Left lung (tissue), 10 donors: ENCODE results near the gene TOMT. TPM values are rescaled to one million over a fixed set of nuclear protein-coding genes. Genes with fewer than 3 reads are reported as not detected.

Experiments
- ATAC-seq: fragments of 200-7000 bp; cut with Tn5 transposase; one replicate; pipeline ENCODE4 v1.9.1; 2020; ENCODE audit warnings: moderate library complexity
- DNase-seq, 4 donors: peaks; one replicate each; pipeline ENCODE4 v3.0.0-alpha.2; 2013 to 2020
- H3K27ac ChIP-seq, 2 donors: fragments of 200-600 bp; sonication (generic) in 1 of 2; one replicate each; pipeline versions ENCODE4 v1.5.0 to v1.8.0; 2020 to 2021
- H3K27me3 ChIP-seq, 2 donors: fragments of 200-600 bp; sonication (generic) in 1 of 2; one replicate each; pipeline versions ENCODE4 v1.5.0 to v1.8.0; 2020 to 2021
- H3K36me3 ChIP-seq, 2 donors: fragments of 200-600 bp; sonication (generic) in 1 of 2; one replicate each; pipeline versions ENCODE4 v1.5.0 to v1.8.0; 2020 to 2021
- H3K4me1 ChIP-seq, 2 donors: fragments of 200-600 bp; one replicate each; pipeline ENCODE4 v1.8.0; 2021
- H3K4me3 ChIP-seq, 2 donors: fragments of 200-600 bp; sonication (generic) in 1 of 2; one replicate each; pipeline versions ENCODE4 v1.5.0 to v1.8.0; 2020 to 2021; ENCODE audit warnings: mild to moderate bottlenecking in 1 of 2
- H3K9me3 ChIP-seq, 2 donors: fragments of 200-600 bp; sonication (generic) in 1 of 2; one replicate each; pipeline versions ENCODE4 v1.5.0 to v1.8.0; 2020 to 2021
- CTCF ChIP-seq, 2 donors: fragments of 200-600 bp; sonication (generic) in 1 of 2; IDR thresholded peaks; one replicate each; pipeline versions ENCODE4 v1.5.0 to v1.8.0; 2021; ENCODE audit warnings: antibody characterized with exemption in 2 of 2
- intact Hi-C, 2 donors: fragments of 100-400 bp; cut with DNase I; formaldehyde crosslinking; loops; one replicate each; pipeline versions ENCODE4 v1.11.2 to v1.14.2; 2022
- polyA plus RNA-seq, 6 donors: library from polyadenylated mRNA; unstranded; fragments of 120-200 nt; gene quantifications; one replicate each; pipeline ENCODE4 v1.2.1, GENCODE V29; 2013; ENCODE audit not compliant: insufficient read length in 6 of 6
- total RNA-seq, 2 donors: library from RNA; stranded (reverse); fragmentation: NEBNext Ultra II Directional; extraction: Animal tissue kit (Norgen Biotek cat#: 25700); gene quantifications; one replicate each; pipeline ENCODE4 v1.2.1, GENCODE V29; 2021
- donor health status: DM: no; HTN: yes; CAD: no.
- donor health status: DM: no; HTN: no; CAD: no.

The TOMT gene
- total and polyA plus RNA-seq, 8 donors: not detected

- Histone ChIP-seq H3K27me3 (no peaks in the 10 kb centered on the region), H3K9me3 (no peaks in the 10 kb centered on the region), H3K27ac (no peak overlapping the region), H3K4me3 (no peak overlapping the region), H3K4me1 (peaks cover 8 to 21% of the 10 kb centered on the region in 2 donors), H3K36me3 (peaks cover 0 to 4% of the 10 kb centered on the region in 2 donors)
- intact Hi-C loops: no loop called here
- TF ChIP-seq CTCF (IDR thresholded peaks at IDR 0.05): no peak
- DNase-seq (no peak), ATAC-seq (no peak)
Measured at GRCh38 chr11:72114570-72114969, 8.8 kb downstream of the TOMT start.

- no peak for TF ChIP-seq CTCF (IDR thresholded peaks at IDR 0.05)
- peak overlapping the region in 1 of 2 donors; percentile 28 for H3K27ac ChIP-seq
- no peaks in the 10 kb centered on the region for H3K27me3 ChIP-seq
- DNase-seq (no peak), ATAC-seq (no peak)
- no peaks in the 10 kb centered on the region for H3K36me3 ChIP-seq
- intact Hi-C loops: no loop called here
- no peaks in the 10 kb centered on the region for H3K9me3 ChIP-seq
- peaks cover 8 to 20% of the 10 kb centered on the region in 2 donors for H3K4me1 ChIP-seq
- H3K4me3 ChIP-seq: no peak overlapping the region
Measured at GRCh38 chr11:72116019-72116755, 10.5 kb downstream of the TOMT start.

GRCh38 chr11:72119198-72119597 lies 13.5 kb downstream of the TOMT start:
- no peaks in the 10 kb centered on the region for H3K9me3 ChIP-seq
- H3K4me1 ChIP-seq: peaks cover 0 to 14% of the 10 kb centered on the region in 2 donors
- intact Hi-C loops: no loop called here
- no peaks in the 10 kb centered on the region for H3K36me3 ChIP-seq
- no peak for TF ChIP-seq CTCF (IDR thresholded peaks at IDR 0.05)
- DNase-seq: no peak
- H3K4me3 ChIP-seq: no peak overlapping the region
- ATAC-seq: no peak
- H3K27ac ChIP-seq: peak overlapping the region in 1 of 2 donors; percentile 65
- no peaks in the 10 kb centered on the region for H3K27me3 ChIP-seq

- intact Hi-C loops: no loop called here
- H3K27me3 ChIP-seq: no peaks in the 10 kb centered on the region
- DNase-seq: no peak
- H3K4me1 ChIP-seq: peaks cover 0 to 19% of the 10 kb centered on the region in 2 donors
- no peak for TF ChIP-seq CTCF (IDR thresholded peaks at IDR 0.05)
- no peaks in the 10 kb centered on the region for H3K9me3 ChIP-seq
- no peak overlapping the region for H3K27ac ChIP-seq
- no peaks in the 10 kb centered on the region for H3K36me3 ChIP-seq
- no peak for ATAC-seq
- H3K4me3 ChIP-seq: no peak overlapping the region
Measured at GRCh38 chr11:72120930-72121329, 15.2 kb downstream of the TOMT start.

GRCh38 chr11:72122607-72123006 lies 16.9 kb downstream of the TOMT start:
- DNase-seq: no peak
- ATAC-seq: no peak
- intact Hi-C loops: no loop called here

More at GRCh38 chr11:72122607-72123006, 16.9 kb downstream of the TOMT start:
- Histone ChIP-seq H3K27ac (no peak overlapping the region), H3K4me1 (peaks cover 0 to 19% of the 10 kb centered on the region in 2 donors), H3K4me3 (no peak overlapping the region), H3K27me3 (no peaks in the 10 kb centered on the region), H3K9me3 (no peaks in the 10 kb centered on the region), H3K36me3 (no peaks in the 10 kb centered on the region)
- no peak for TF ChIP-seq CTCF (IDR thresholded peaks at IDR 0.05)
